RWPE1 (cell line): ENCODE data around the gene LPAR3.

ENCODE experiments used
- CTCF ChIA-PET: fragments of 350-600 bp; sonication (Branson Sonifier 250); formaldehyde crosslinking; extraction: SDS; loops from one replicate; lab custom pipeline; 2021; lab: Yijun Ruan, JAX
- POLR2A ChIA-PET: fragments of 400-600 bp; formaldehyde crosslinking; extraction: SDS; loops from one replicate; lab custom pipeline; 2020; ENCODE audit warnings: antibody characterized with exemption; ENCODE audit not compliant: low non-redundant PET; lab: Yijun Ruan, JAX
- DNase-seq: peaks from one replicate; pipeline ENCODE4 v3.0.0; 2012; ENCODE audit warnings: low spot score
- H3K27ac ChIP-seq: fragments of 450-650 bp; 2 replicates; pipeline ENCODE4 v1.5.1; 2017
- TF ChIP-seq, protein P1 (sequence below): fragments of 450-650 bp; conservative IDR thresholded peaks from 2 replicates; pipeline ENCODE4 v1.5.1; 2017; ENCODE audit warnings: low read depth, mild to moderate bottlenecking

Gene LPAR3

DNA sequence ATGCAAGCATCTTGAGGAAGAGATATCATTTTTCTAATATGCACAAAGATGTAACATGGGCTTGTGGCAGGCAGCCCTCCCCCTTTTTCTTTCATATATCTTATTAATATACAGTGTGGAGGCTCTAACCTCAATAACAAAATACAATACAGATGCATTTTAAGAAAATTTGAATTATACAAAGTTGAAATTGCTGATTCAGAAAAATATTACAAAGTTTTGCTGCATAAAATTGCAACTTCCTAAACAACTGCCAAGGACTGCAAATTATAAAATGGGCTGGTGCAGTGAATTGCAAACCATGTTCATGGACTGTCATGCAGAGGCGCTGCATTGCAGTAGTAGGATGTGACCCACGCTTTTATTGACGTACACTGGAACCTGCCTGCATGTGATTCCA, 84.0 kb downstream of the LPAR3 start:
- ChIA-PET CTCF (interaction anchor here (0.6 kb wide), 1 partner anchor 666 kb away, joined by 3 read pairs; no protein-coding TSS in a partner anchor), POLR2A (no interaction called here)
- H3K27ac ChIP-seq = no peak overlapping the region
- DNase-seq = no peak
- TF ChIP-seq, protein P1, sequence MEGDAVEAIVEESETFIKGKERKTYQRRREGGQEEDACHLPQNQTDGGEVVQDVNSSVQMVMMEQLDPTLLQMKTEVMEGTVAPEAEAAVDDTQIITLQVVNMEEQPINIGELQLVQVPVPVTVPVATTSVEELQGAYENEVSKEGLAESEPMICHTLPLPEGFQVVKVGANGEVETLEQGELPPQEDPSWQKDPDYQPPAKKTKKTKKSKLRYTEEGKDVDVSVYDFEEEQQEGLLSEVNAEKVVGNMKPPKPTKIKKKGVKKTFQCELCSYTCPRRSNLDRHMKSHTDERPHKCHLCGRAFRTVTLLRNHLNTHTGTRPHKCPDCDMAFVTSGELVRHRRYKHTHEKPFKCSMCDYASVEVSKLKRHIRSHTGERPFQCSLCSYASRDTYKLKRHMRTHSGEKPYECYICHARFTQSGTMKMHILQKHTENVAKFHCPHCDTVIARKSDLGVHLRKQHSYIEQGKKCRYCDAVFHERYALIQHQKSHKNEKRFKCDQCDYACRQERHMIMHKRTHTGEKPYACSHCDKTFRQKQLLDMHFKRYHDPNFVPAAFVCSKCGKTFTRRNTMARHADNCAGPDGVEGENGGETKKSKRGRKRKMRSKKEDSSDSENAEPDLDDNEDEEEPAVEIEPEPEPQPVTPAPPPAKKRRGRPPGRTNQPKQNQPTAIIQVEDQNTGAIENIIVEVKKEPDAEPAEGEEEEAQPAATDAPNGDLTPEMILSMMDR = no peak

DNA sequence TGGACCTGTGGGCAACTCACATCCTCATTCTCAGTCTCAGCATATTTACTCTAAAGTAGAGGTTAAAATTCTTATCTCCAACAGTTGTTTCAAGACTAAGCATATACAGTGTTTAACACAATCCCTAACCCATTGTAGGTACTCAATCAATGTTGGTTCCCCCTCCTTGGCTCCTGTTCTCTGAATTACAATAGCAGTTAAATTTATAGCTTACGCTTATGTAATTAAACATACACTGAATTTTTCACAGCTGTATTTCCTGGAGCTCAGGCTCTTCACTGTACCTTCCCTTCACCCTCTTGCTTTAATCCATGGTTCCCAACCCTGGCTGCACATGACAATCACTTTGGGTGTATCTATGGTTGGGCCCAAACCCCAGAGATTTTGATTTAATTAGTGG, 89.4 kb downstream of the LPAR3 start:
- TF ChIP-seq, protein P1 = no peak
- DNase-seq = no peak
- ChIA-PET POLR2A (no interaction called here), CTCF (interaction anchor here (1.7 kb wide), 1 partner anchor 31 kb away, joined by 4 read pairs; no protein-coding TSS in a partner anchor)
- H3K27ac ChIP-seq = no peak overlapping the region

DNA sequence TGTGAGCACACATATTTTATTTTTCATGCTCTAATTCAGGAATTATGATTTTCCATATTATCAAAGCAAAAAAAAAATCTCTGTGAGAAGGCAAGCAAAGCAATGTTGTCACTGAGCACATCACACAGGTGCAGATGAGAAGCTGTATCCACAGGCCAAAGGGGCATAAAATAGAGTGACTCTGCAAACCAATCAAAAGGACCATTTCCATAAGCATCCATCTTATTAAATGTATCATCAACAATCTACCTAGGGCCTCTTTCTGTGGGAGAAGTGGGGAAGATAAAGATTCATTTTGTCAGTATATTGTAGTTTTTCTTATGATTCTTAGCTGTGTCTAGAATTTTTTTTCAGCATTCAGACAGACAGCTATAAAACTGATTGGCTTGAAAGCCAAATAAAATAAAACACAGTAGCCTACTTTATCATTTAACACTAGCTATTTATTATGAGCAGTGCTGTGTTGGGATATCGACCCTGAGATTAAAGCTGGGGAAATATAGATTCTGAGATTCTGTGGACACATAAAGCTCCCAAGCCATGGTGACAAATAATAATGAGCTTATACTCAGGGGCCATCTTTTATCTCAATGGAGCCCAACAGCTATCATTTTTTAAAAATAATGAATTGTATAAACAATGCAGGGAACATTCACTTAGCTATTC, 90.3 kb downstream of the LPAR3 start:
- no peak overlapping the region for H3K27ac ChIP-seq
- ChIA-PET POLR2A (no interaction called here), CTCF (interaction anchor here (0.5 to 1.7 kb wide), 6 partner anchors 19 to 283 kb away, joined by 3 to 4 read pairs (median 3); no protein-coding TSS in a partner anchor)
- TF ChIP-seq, protein P1 = no peak
- no peak for DNase-seq

DNA sequence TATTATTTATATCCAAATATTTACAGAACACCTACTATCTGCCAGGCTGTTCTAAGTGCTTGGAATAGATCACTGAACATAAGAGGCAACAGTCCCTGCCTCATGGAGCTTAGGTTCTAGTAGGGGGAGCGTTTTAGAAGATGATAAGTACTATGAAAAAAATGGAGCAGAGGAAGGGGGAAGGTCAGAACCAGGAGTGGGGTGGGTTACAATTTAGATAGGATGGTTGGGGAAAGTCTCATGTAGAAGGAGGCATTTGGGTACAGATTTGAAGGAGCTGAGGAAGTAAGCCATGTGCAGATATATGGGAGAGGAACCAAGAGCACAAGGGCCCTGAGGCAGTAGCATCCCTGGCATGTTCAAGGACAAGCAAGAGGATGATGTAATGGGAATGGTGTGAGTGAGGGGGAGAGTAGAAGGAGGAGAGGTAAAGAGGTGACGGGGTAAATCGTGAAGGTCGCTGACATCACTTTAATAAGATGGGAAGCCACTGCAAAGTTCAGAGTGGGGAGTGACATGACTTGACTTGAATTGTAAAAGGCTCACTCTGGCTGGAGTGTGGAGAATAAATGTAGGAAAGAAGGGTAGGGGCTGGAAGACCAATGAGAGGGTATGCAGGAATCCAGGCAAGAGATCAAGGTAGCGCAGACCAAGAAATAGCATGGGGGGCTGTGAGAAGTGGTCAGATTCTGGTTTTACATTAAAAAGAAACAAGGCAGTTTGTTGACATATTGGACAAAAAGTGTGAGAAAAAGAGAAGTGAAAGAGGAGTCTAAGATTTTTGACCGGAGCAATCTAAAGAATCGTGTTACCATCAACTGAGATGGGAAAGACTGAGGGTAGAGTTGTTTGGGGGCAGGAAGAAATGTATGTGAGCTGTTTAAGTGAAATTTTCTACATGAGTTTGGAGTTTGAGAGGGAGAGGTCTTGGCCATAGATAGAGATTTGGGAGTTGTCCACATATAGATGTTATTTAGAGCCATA, 92.6 kb downstream of the LPAR3 start:
- CTCF ChIA-PET = no interaction called here
- no peak for DNase-seq
- no peak overlapping the region for H3K27ac ChIP-seq
- POLR2A ChIA-PET = interaction anchor here (0.7 kb wide), 1 partner anchor 47 kb away, joined by 3 read pairs; no protein-coding TSS in a partner anchor
- TF ChIP-seq, protein P1 = no peak

DNA sequence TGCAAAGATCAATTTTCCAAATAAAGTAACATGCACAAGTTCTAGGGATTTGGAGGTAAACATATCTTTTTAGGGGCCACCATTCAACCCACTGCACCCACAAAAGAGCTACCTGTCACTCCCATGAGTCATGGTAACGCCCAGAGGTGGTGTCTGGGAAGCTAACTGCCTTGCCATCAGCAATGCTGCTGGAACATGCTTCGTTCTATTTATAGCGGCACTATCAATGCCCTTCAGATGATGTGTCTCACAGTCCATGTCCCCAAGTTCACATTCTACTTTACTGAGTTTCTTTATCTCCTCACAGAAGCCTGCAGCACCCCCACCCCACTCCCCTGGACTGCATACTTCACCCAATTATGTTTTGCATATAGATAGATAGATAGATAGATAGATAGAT, 95.4 kb downstream of the LPAR3 start:
- H3K27ac ChIP-seq = no peak overlapping the region

More for the DNA sequence above, 95.4 kb downstream of the LPAR3 start:
- POLR2A ChIA-PET = no interaction called here
- CTCF ChIA-PET = no interaction called here
- TF ChIP-seq, protein P1 = no peak
- DNase-seq = no peak
